ENCODE measurements around the gene GIMD1. TPM values are rescaled to one million over a fixed set of nuclear protein-coding genes. Genes with fewer than 3 reads are reported as not detected.

The GIMD1 gene
- total and polyA plus RNA-seq, 2 donors from 2014 or later: not detected

DNA sequence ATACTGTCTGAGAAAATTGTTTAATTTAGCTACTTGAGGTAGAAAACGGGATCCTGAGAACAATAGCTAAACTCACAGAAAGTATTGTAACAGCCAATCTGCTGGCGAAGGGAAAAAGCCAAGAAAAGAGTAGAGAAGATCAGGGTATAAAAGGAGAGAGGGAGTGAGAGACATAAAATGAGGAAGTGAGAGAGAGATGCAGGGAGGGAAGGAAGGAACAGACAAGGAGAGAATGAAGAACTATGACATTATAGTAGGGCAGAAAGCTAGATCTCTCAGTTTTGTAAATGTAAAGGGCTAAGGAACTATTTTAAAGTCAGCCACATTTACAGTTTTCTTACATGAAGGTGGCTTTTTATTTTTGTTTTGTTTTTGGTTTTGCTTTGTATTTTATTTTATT, 1.6 kb upstream of the GIMD1 start:
- Histone ChIP-seq H3K4me3 (ENCODE audit: low read length in 3 of 3) (no peak overlapping the region), H3K4me1 (ENCODE audit: control insufficient read depth in 2 of 3, insufficient read depth in 2 of 3, low read depth in 1 of 3, low read length in 3 of 3) (no peaks in the 10 kb centered on the region), H3K27ac (ENCODE audit: low read depth in 2 of 2, low read length in 2 of 2) (no peak overlapping the region), H3K27me3 (ENCODE audit: control insufficient read depth, insufficient read depth, low read length) (no peaks in the 10 kb centered on the region), H3K36me3 (ENCODE audit: control insufficient read depth in 2 of 3, insufficient read depth in 3 of 3, low read length in 3 of 3) (no peaks in the 10 kb centered on the region), H3K9me3 (ENCODE audit: control insufficient read depth in 2 of 3, insufficient read depth in 1 of 3, low read length in 3 of 3) (no peaks in the 10 kb centered on the region), H3K9ac (ENCODE audit: low read length in 3 of 3) (no peak overlapping the region)
- FAIRE-seq (no peak), DNase-seq (no peak)
- intact Hi-C loops (cut with DNase I): no loop called here
- TF ChIP-seq, protein P1, sequence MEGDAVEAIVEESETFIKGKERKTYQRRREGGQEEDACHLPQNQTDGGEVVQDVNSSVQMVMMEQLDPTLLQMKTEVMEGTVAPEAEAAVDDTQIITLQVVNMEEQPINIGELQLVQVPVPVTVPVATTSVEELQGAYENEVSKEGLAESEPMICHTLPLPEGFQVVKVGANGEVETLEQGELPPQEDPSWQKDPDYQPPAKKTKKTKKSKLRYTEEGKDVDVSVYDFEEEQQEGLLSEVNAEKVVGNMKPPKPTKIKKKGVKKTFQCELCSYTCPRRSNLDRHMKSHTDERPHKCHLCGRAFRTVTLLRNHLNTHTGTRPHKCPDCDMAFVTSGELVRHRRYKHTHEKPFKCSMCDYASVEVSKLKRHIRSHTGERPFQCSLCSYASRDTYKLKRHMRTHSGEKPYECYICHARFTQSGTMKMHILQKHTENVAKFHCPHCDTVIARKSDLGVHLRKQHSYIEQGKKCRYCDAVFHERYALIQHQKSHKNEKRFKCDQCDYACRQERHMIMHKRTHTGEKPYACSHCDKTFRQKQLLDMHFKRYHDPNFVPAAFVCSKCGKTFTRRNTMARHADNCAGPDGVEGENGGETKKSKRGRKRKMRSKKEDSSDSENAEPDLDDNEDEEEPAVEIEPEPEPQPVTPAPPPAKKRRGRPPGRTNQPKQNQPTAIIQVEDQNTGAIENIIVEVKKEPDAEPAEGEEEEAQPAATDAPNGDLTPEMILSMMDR (IDR thresholded peaks at IDR 0.05; ENCODE audit: borderline replicate concordance, extremely low read depth, insufficient read depth): no peak

DNA sequence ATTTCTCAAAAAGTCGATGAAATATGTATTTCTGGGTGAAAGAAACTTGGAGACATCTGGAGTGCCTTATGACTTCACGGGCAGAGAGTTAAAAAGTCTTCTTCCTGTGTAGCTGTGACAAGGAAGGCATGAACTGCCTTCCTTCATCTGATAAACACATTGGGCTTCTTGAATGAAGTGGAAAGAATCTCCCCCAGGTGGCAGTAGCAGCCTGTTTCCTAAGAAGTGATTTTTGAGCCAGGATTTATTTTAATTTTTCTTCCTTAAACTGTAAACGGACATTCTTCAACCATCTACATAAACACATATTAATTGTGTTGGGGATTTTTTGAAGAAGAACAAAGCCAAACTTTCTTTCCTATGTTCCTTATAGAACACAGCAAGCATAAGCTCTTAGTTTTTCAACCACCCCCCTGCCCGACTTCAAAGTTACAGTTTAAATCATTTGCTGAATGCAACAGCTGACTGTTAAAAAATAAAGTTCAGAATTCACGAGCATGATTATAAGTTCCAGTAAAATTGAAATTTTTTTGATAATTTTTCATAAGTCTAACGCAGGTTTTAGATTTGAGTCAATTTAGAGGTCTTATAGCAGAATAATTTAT, 980 bp upstream of the GIMD1 start:
- TF ChIP-seq, protein P1 (IDR thresholded peaks at IDR 0.05; ENCODE audit: borderline replicate concordance, extremely low read depth, insufficient read depth): peak; percentile 68
- no peak for FAIRE-seq
- intact Hi-C loops (cut with DNase I): no loop called here

DNA sequence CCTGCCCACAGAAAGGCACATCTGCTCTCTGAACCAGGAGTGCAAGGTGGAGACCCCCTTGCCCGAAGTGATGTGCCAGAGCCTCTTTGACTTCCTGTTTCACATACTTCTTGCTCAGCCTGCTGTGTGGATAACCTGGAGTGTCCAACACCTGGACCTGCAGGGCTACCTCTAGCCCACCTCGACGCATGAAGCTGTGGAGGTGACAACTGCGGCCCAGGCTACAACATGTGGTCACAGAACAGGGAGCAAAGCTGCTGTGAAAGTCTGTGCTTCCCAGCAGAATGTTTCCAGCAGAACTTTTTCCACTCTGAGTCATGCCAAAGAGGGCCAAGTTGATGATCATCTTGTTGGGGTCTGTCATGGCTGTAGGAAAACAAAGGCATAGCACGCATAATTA, 1.5 kb downstream of the GIMD1 start:
- TF ChIP-seq, protein P1 (IDR thresholded peaks at IDR 0.05; ENCODE audit: borderline replicate concordance, extremely low read depth, insufficient read depth): no peak
- no peak overlapping the region for H3K4me3 ChIP-seq (ENCODE audit: low read length in 3 of 3)
- intact Hi-C loops (cut with DNase I): no loop called here
- FAIRE-seq (no peak), DNase-seq (no peak)
- no peaks in the 10 kb centered on the region for H3K9me3 ChIP-seq (ENCODE audit: control insufficient read depth in 2 of 3, insufficient read depth in 1 of 3, low read length in 3 of 3)
- H3K27me3 ChIP-seq (ENCODE audit: control insufficient read depth, insufficient read depth, low read length): no peaks in the 10 kb centered on the region
- H3K9ac ChIP-seq (ENCODE audit: low read length in 3 of 3): no peak overlapping the region
- H3K27ac ChIP-seq (ENCODE audit: low read depth in 2 of 2, low read length in 2 of 2): no peak overlapping the region
- no peaks in the 10 kb centered on the region for H3K36me3 ChIP-seq (ENCODE audit: control insufficient read depth in 2 of 3, insufficient read depth in 3 of 3, low read length in 3 of 3)
- H3K4me1 ChIP-seq (ENCODE audit: control insufficient read depth in 2 of 3, insufficient read depth in 2 of 3, low read depth in 1 of 3, low read length in 3 of 3): no peaks in the 10 kb centered on the region

More for the DNA sequence above, 980 bp upstream of the GIMD1 start:
- peak overlapping the region in 1 of 3 donors; percentile 8 for H3K4me3 ChIP-seq (ENCODE audit: low read length in 3 of 3)
- no peaks in the 10 kb centered on the region for H3K9me3 ChIP-seq (ENCODE audit: control insufficient read depth in 2 of 3, insufficient read depth in 1 of 3, low read length in 3 of 3)
- no peaks in the 10 kb centered on the region for H3K27me3 ChIP-seq (ENCODE audit: control insufficient read depth, insufficient read depth, low read length)
- peak in 3 of 5 donors; percentile 47 to 82 (median 75) for DNase-seq
- H3K36me3 ChIP-seq (ENCODE audit: control insufficient read depth in 2 of 3, insufficient read depth in 3 of 3, low read length in 3 of 3): no peaks in the 10 kb centered on the region
- H3K9ac ChIP-seq (ENCODE audit: low read length in 3 of 3): no peak overlapping the region
- H3K4me1 ChIP-seq (ENCODE audit: control insufficient read depth in 2 of 3, insufficient read depth in 2 of 3, low read depth in 1 of 3, low read length in 3 of 3): no peaks in the 10 kb centered on the region
- H3K27ac ChIP-seq (ENCODE audit: low read depth in 2 of 2, low read length in 2 of 2): no peak overlapping the region

GRCh38 chr4:106366026-106366425, 2.6 kb downstream of the GIMD1 start:
- Histone ChIP-seq H3K27me3 (ENCODE audit: control insufficient read depth, insufficient read depth, low read length) (no peaks in the 10 kb centered on the region), H3K36me3 (ENCODE audit: control insufficient read depth in 2 of 3, insufficient read depth in 3 of 3, low read length in 3 of 3) (no peaks in the 10 kb centered on the region), H3K9me3 (ENCODE audit: control insufficient read depth in 2 of 3, insufficient read depth in 1 of 3, low read length in 3 of 3) (no peaks in the 10 kb centered on the region), H3K4me1 (ENCODE audit: control insufficient read depth in 2 of 3, insufficient read depth in 2 of 3, low read depth in 1 of 3, low read length in 3 of 3) (no peaks in the 10 kb centered on the region), H3K9ac (ENCODE audit: low read length in 3 of 3) (no peak overlapping the region), H3K4me3 (ENCODE audit: low read length in 3 of 3) (no peak overlapping the region), H3K27ac (ENCODE audit: low read depth in 2 of 2, low read length in 2 of 2) (no peak overlapping the region)
- TF ChIP-seq, protein P1 (IDR thresholded peaks at IDR 0.05; ENCODE audit: borderline replicate concordance, extremely low read depth, insufficient read depth): no peak
- DNase-seq (no peak), FAIRE-seq (no peak)
- intact Hi-C loops (cut with DNase I): no loop called here

Data from kidney (tissue), 14 donors.